Peyer's patch (tissue), 4 donors: Measurements from ENCODE around the gene CADPS.

Source experiments
- POLR2A ChIP-seq, 2 donors: fragments of 450-650 bp; IDR thresholded peaks; one replicate each; pipeline ENCODE4 v1.5.1; 2017; ENCODE audit warnings: antibody characterized with exemption in 2 of 2, mild to moderate bottlenecking in 2 of 2, moderate library complexity in 2 of 2
- TF ChIP-seq, protein P1 (sequence below), 6 experiments: fragments of 450-650 bp in 4 of 6; fragments of 200-600 bp in 2 of 6; sonication (generic) in 1 of 6; IDR thresholded peaks; one replicate each; pipeline ENCODE4 v1.5.1; 2017 to 2019; ENCODE audit warnings: antibody characterized with exemption in 6 of 6, mild to moderate bottlenecking in 3 of 6, moderate library complexity in 1 of 6

DNA sequence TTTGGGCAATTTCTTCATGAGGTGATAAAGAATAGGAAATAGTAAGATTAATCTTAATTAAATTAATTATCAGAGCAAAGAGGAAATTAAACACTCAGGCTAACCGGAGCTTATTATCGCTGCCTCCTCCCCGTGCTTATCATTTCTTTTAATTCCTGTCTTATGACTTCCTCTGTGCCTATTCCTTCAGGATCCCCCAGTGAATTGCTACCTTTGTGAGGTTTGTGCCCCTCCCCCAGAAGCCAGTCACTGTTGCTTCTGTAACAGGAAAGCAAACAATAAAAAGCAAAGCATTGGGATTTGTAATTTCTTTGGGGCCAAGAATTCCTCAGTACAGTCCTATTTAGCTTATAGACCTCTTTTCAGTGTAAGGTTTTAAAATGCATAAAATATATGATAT is 164.5 kb downstream of the CADPS start:
- TF ChIP-seq, protein P1, sequence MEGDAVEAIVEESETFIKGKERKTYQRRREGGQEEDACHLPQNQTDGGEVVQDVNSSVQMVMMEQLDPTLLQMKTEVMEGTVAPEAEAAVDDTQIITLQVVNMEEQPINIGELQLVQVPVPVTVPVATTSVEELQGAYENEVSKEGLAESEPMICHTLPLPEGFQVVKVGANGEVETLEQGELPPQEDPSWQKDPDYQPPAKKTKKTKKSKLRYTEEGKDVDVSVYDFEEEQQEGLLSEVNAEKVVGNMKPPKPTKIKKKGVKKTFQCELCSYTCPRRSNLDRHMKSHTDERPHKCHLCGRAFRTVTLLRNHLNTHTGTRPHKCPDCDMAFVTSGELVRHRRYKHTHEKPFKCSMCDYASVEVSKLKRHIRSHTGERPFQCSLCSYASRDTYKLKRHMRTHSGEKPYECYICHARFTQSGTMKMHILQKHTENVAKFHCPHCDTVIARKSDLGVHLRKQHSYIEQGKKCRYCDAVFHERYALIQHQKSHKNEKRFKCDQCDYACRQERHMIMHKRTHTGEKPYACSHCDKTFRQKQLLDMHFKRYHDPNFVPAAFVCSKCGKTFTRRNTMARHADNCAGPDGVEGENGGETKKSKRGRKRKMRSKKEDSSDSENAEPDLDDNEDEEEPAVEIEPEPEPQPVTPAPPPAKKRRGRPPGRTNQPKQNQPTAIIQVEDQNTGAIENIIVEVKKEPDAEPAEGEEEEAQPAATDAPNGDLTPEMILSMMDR (IDR thresholded peaks at IDR 0.05) = no peak
- no peak for TF ChIP-seq POLR2A (IDR thresholded peaks at IDR 0.05)
